Neural cell (in vitro differentiated cells): ENCODE data around the gene NARS2. TPM values are rescaled to one million over a fixed set of nuclear protein-coding genes. Genes with fewer than 3 reads are reported as not detected.

Experiments
- H2AFZ ChIP-seq: fragments of 200-600, 300-800 bp; sonication (generic), shearing (Covaris generic); 2 replicates; pipeline ENCODE4 v1.6.0; 2014; ENCODE audit warnings: low read depth, mild to moderate bottlenecking, antibody characterized with exemption, low read length, moderate library complexity
- H3F3A ChIP-seq: fragments of 200-600 bp; shearing (Covaris generic); 2 replicates; pipeline ENCODE4 v1.6.1; 2016; ENCODE audit warnings: mild to moderate bottlenecking, moderate library complexity, mixed read lengths, antibody characterized with exemption, low read length; ENCODE audit not compliant: insufficient read depth, poor library complexity, severe bottlenecking
- H3K27ac ChIP-seq: fragments of 200-600, 300-800 bp; sonication (generic), shearing (Covaris generic); 2 replicates; pipeline ENCODE4 v1.5.1; 2014; ENCODE audit warnings: mild to moderate bottlenecking, low read length, moderate library complexity
- H3K27me3 ChIP-seq: fragments of 300-800, 200-600 bp; sonication (generic), shearing (Covaris generic); 2 replicates; pipeline ENCODE4 v1.6.0; 2014; ENCODE audit warnings: mild to moderate bottlenecking, low read depth, low read length, moderate library complexity; ENCODE audit not compliant: insufficient read depth
- H3K36me3 ChIP-seq: fragments of 300-800, 200-600 bp; sonication (generic), shearing (Covaris generic); 2 replicates; pipeline ENCODE4 v1.5.1; 2014; ENCODE audit warnings: mild to moderate bottlenecking, antibody characterized with exemption, low read length, moderate library complexity; ENCODE audit not compliant: insufficient read depth
- H3K4me2 ChIP-seq: fragments of 300-800, 200-600 bp; sonication (generic), shearing (Covaris generic); 2 replicates; pipeline ENCODE4 v1.6.0; 2014; ENCODE audit warnings: mild to moderate bottlenecking, low read length
- H3K4me3 ChIP-seq: fragments of 300-800, 200-600 bp; sonication (generic), shearing (Covaris generic); 2 replicates; pipeline ENCODE4 v1.5.1; 2014; ENCODE audit warnings: mild to moderate bottlenecking, low read length, moderate library complexity
- H3K79me2 ChIP-seq: fragments of 200-600 bp; shearing (Covaris generic); replicated peaks from 2 replicates; pipeline ENCODE4 v1.6.0; 2014; ENCODE audit warnings: mild to moderate bottlenecking, low read length, moderate library complexity; ENCODE audit not compliant: insufficient read depth
- H3K9ac ChIP-seq: fragments of 300-800, 200-600 bp; sonication (generic), shearing (Covaris generic); 2 replicates; pipeline ENCODE4 v1.6.1; 2016; ENCODE audit warnings: mild to moderate bottlenecking, low read length, mixed read lengths
- H3K9me2 ChIP-seq: fragments of 200-600 bp; shearing (Covaris generic); 2 replicates; pipeline ENCODE4 v1.6.1; 2016; ENCODE audit warnings: mild to moderate bottlenecking, low read length, mixed read lengths; ENCODE audit not compliant: insufficient read depth
- H3K9me3 ChIP-seq: fragments of 200-600, 300-800 bp; sonication (generic), shearing (Covaris generic); 2 replicates; pipeline ENCODE4 v1.6.1; 2016; ENCODE audit warnings: mild to moderate bottlenecking, mixed run types, low read length, moderate library complexity, mixed read lengths
- H4K20me1 ChIP-seq: fragments of 200-600 bp; shearing (Covaris generic); 2 replicates; pipeline ENCODE4 v1.6.1; 2016; ENCODE audit warnings: mild to moderate bottlenecking, mixed run types; ENCODE audit not compliant: insufficient read depth
- EP300 ChIP-seq: fragments of 450-650 bp; conservative IDR thresholded peaks from 2 replicates; pipeline ENCODE4 v1.6.1; 2014; ENCODE audit warnings: antibody characterized with exemption, mild to moderate bottlenecking, moderate library complexity; ENCODE audit not compliant: poor library complexity, severe bottlenecking
- EZH2 ChIP-seq: fragments of 200-600, 300-800 bp; shearing (Covaris generic), sonication (generic); IDR thresholded peaks from 2 replicates; pipeline ENCODE4 v1.6.1; 2014; ENCODE audit warnings: antibody characterized with exemption, low read length, borderline replicate concordance, mild to moderate bottlenecking; ENCODE audit not compliant: insufficient read depth, poor library complexity, severe bottlenecking
- MXI1 ChIP-seq: fragments of 450-650 bp; conservative IDR thresholded peaks from 2 replicates; pipeline ENCODE4 v1.6.1; 2014; ENCODE audit warnings: antibody characterized with exemption, mild to moderate bottlenecking; ENCODE audit not compliant: poor library complexity, severe bottlenecking
- POLR2AphosphoS5 ChIP-seq: IDR thresholded peaks from 2 replicates; pipeline ENCODE4 v1.6.1; 2012
- RAD21 ChIP-seq: fragments of 450-650 bp; conservative IDR thresholded peaks from 2 replicates; pipeline ENCODE4 v1.6.1; 2014; ENCODE audit warnings: antibody characterized with exemption, mild to moderate bottlenecking, moderate library complexity
- REST ChIP-seq: IDR thresholded peaks from 2 replicates; pipeline ENCODE4 v1.6.1; 2012; ENCODE audit warnings: borderline replicate concordance
- SMC3 ChIP-seq: fragments of 450-650 bp; conservative IDR thresholded peaks from 2 replicates; pipeline ENCODE4 v1.6.1; 2014; ENCODE audit warnings: antibody characterized with exemption, mild to moderate bottlenecking, moderate library complexity; ENCODE audit not compliant: poor library complexity
- TAF1 ChIP-seq: IDR thresholded peaks from 2 replicates; pipeline ENCODE4 v1.6.1; 2012; ENCODE audit warnings: low read depth
- polyA plus RNA-seq: library from polyadenylated mRNA; depleted of rRNA; stranded (reverse); fragments of >200 nt; gene quantifications from 2 replicates; pipeline ENCODE4 v1.2.3, GENCODE V29; 2014
- TF ChIP-seq, protein P1 (sequence below): fragments of 450-650 bp; IDR thresholded peaks from 2 replicates; pipeline ENCODE4 v1.5.1; 2014; ENCODE audit warnings: antibody characterized with exemption, mild to moderate bottlenecking, moderate library complexity; ENCODE audit not compliant: poor library complexity, severe bottlenecking

The NARS2 gene
- polyA plus RNA-seq, 1 donor from 2014 or later = 39.6 TPM

GRCh38 chr11:78450866-78451265 is 123.8 kb downstream of the NARS2 start (continued):
- TF ChIP-seq REST (no peak), TAF1 (no peak)

- TF ChIP-seq EZH2 = no peak
- TF ChIP-seq EP300 = no peak
- TF ChIP-seq, protein P1, sequence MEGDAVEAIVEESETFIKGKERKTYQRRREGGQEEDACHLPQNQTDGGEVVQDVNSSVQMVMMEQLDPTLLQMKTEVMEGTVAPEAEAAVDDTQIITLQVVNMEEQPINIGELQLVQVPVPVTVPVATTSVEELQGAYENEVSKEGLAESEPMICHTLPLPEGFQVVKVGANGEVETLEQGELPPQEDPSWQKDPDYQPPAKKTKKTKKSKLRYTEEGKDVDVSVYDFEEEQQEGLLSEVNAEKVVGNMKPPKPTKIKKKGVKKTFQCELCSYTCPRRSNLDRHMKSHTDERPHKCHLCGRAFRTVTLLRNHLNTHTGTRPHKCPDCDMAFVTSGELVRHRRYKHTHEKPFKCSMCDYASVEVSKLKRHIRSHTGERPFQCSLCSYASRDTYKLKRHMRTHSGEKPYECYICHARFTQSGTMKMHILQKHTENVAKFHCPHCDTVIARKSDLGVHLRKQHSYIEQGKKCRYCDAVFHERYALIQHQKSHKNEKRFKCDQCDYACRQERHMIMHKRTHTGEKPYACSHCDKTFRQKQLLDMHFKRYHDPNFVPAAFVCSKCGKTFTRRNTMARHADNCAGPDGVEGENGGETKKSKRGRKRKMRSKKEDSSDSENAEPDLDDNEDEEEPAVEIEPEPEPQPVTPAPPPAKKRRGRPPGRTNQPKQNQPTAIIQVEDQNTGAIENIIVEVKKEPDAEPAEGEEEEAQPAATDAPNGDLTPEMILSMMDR = no peak
- TF ChIP-seq MXI1 = no peak
- TF ChIP-seq RAD21 = no peak
- TF ChIP-seq POLR2AphosphoS5 = no peak
- TF ChIP-seq REST = no peak
- TF ChIP-seq SMC3 = no peak
- TF ChIP-seq TAF1 = no peak
- H3K9me3 ChIP-seq = no peaks in the 10 kb centered on the region
- H3K9me2 ChIP-seq = no peaks in the 10 kb centered on the region
- no peaks in the 10 kb centered on the region for H4K20me1 ChIP-seq
- no peaks in the 10 kb centered on the region for H3K36me3 ChIP-seq
- no peaks in the 10 kb centered on the region for H3F3A ChIP-seq
- H3K27ac ChIP-seq = no peak overlapping the region
- H3K9ac ChIP-seq = no peak overlapping the region
- no peak overlapping the region for H3K4me2 ChIP-seq
- no peaks in the 10 kb centered on the region for H3K79me2 ChIP-seq
- no peaks in the 10 kb centered on the region for H3K27me3 ChIP-seq
- H2AFZ ChIP-seq = no peak overlapping the region
- H3K4me3 ChIP-seq = no peak overlapping the region
Measured at GRCh38 chr11:78449866-78450265, 124.8 kb downstream of the NARS2 start.
